Central memory CD8-positive, alpha-beta T cell (primary cell): ENCODE data around the gene XBP1.
A peak's percentile ranks its signal among the peaks of the same experiment; 100 is the strongest.
"Not testable (repeated sequence)": the region's sequence is repeated elsewhere in the genome, so short reads cannot be mapped to it uniquely, and the experiment has no call there.

Experiments used
- ATAC-seq: fragments of 150-1000 bp; cut with Tn5 transposase; replicated peaks from 2 replicates; pipeline ENCODE4 v1.10.0; 2022; ENCODE audit warnings: mild to moderate bottlenecking, moderate FRiP score, moderate number of reproducible peaks; ENCODE audit not compliant: poor library complexity, severe bottlenecking; ENCODE audit errors: extremely low read depth
- DNase-seq, 2 donors: peaks; one replicate each; pipeline ENCODE4 v3.0.0; 2021; ENCODE audit warnings: low spot score in 2 of 2
- H3K27ac Mint-ChIP-seq: one replicate; pipeline ENCODE4 v1.8.0; 2022; ENCODE audit warnings: low read depth, mild to moderate bottlenecking, moderate library complexity, mixed read lengths
- H3K27me3 Mint-ChIP-seq: one replicate; pipeline ENCODE4 v1.8.0; 2022; ENCODE audit warnings: mixed read lengths
- H3K36me3 Mint-ChIP-seq: one replicate; pipeline ENCODE4 v1.8.0; 2022; ENCODE audit warnings: mild to moderate bottlenecking, moderate library complexity, mixed read lengths; ENCODE audit not compliant: insufficient read depth
- H3K4me1 Mint-ChIP-seq: one replicate; pipeline ENCODE4 v1.8.0; 2022; ENCODE audit warnings: mixed read lengths
- H3K4me3 Mint-ChIP-seq: one replicate; pipeline ENCODE4 v1.8.0; 2022; ENCODE audit warnings: mild to moderate bottlenecking, moderate library complexity, mixed read lengths
- H3K9me3 Mint-ChIP-seq: one replicate; pipeline ENCODE4 v1.8.0; 2022; ENCODE audit warnings: mixed read lengths

Gene XBP1

DNA sequence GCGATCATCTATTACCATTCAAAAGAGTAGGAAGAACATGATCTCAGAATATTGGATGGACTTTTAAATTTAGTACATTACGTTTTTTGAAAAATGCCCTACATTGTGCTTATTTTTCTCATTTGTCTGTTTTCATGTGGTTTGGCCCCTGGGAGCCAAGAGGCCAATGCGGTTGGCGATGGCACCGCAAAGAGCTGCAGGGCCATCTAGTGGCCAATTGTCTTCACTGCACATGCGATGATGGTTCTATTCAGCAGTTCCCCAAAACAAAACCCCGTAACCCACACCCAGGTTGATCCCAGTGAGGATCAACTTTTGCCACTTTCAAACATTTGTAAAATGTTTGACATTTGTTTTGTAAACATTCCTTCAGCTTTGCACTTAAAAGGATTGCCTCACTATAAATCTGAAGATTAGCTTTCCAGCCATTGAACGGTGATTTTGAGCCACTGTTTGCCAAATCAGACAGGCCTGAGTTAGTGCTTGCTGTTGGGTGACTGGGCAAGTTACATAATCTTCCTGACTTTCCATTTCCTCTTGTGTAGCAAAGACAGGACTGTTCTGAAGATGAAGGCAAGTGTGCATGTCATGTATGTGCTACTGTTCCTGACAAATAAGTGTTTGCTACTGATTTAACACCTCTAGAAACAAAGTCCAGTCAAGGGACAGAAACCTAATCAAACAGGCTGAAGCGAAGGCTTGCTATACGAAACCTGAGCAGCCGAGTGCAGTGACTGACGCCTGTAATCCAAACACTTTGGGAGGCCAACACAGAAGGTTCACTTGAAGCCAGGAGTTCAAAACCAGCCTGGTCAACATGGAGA lies 29.2 kb upstream of the XBP1 start:
- Mint-ChIP-seq H3K27me3 (no peaks in the 10 kb centered on the region), H3K9me3 (no peaks in the 10 kb centered on the region), H3K4me3 (no peak overlapping the region), H3K36me3 (peaks cover 4% of the 10 kb centered on the region), H3K4me1 (peaks cover 46% of the 10 kb centered on the region), H3K27ac (no peak overlapping the region)
- ATAC-seq (peak; percentile 36), DNase-seq (peak; percentile 56 to 59)

DNA sequence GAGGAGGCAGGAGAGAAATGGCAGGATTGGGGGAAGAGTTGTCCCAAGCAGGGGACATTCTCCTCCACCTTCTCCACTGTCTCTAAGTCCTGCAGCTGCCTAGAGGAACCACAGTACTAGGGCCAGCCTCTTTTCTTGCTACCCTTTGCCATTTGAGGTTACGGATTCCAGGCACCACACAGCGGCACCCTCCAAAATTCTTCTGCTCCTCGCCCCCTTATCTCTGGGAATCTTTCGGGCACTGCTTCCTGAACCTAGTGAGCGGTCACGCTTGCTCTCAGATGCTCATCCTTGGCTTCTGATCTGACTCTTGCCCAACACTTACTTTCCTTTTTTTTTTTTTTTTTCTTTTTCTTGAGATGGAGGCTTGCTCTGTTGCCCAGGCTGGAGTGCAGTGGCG lies 26.6 kb upstream of the XBP1 start:
- DNase-seq = no peak
- Mint-ChIP-seq H3K9me3 (no peaks in the 10 kb centered on the region), H3K27ac (no peak overlapping the region), H3K36me3 (peaks cover 3% of the 10 kb centered on the region), H3K4me1 (peaks cover 51% of the 10 kb centered on the region), H3K27me3 (no peaks in the 10 kb centered on the region), H3K4me3 (no peak overlapping the region)
- ATAC-seq = no peak

DNA sequence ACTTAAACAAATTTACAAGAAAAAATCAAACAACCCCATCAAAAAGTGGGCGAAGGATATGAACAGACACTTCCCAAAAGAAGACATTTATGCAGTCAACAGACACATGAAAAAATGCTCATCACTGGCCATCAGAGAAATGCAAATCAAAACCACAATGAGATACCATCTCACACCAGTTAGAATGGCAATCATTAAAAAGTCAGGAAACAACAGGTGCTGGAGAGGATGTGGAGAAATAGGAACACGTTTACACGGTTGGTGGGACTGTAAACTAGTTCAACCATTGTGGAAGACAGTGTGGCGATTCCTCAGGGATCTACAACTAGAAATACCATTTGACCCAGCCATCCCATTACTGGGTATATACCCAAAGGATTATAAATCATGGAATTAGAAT lies 26.1 kb upstream of the XBP1 start:
- not testable (repeated sequence) for H3K36me3 Mint-ChIP-seq, H3K27me3 Mint-ChIP-seq, DNase-seq, H3K4me3 Mint-ChIP-seq, H3K27ac Mint-ChIP-seq, H3K9me3 Mint-ChIP-seq, ATAC-seq
- peaks cover 52% of the 10 kb centered on the region for H3K4me1 Mint-ChIP-seq

DNA sequence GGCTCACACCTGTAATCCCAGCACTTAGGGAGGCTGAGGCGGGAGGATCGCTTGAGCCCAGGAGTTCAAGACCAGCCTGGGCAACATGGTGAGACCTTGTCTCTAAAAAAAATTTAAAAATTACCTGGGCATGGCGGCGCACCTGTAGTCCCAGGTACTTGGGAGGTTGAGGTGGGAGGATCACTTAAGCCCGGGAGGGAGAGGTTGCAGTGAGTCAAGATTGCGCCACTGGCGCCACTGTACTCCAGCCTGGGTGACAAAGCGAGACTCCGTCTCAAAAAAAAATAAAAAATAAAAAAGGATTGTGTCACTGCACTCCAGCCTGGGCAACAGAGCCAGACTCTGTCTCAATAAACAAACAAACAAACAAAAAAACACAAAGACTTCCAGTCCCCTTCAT lies 24.1 kb upstream of the XBP1 start:
- not testable (repeated sequence) for H3K27me3 Mint-ChIP-seq, H3K27ac Mint-ChIP-seq, ATAC-seq, DNase-seq, H3K36me3 Mint-ChIP-seq, H3K4me3 Mint-ChIP-seq, H3K9me3 Mint-ChIP-seq
- peaks cover 48% of the 10 kb centered on the region for H3K4me1 Mint-ChIP-seq

- Mint-ChIP-seq H3K27me3 (no peaks in the 10 kb centered on the region), H3K27ac (peak overlapping the region; percentile 74), H3K36me3 (peaks cover 5% of the 10 kb centered on the region), H3K4me3 (peak overlapping the region; percentile 31), H3K4me1 (peaks cover 49% of the 10 kb centered on the region), H3K9me3 (no peaks in the 10 kb centered on the region)
- no peak for DNase-seq
- ATAC-seq = peak; percentile 73
Observed at GRCh38 chr22:28822930-28823551, 22.7 kb upstream of the XBP1 start.

GRCh38 chr22:28821452-28821851 lies 21.1 kb upstream of the XBP1 start:
- peaks cover 43% of the 10 kb centered on the region for H3K4me1 Mint-ChIP-seq
- ATAC-seq = no peak
- peaks cover 6% of the 10 kb centered on the region for H3K36me3 Mint-ChIP-seq
- no peak for DNase-seq
- no peaks in the 10 kb centered on the region for H3K27me3 Mint-ChIP-seq
- no peak overlapping the region for H3K4me3 Mint-ChIP-seq
- no peak overlapping the region for H3K27ac Mint-ChIP-seq
- H3K9me3 Mint-ChIP-seq = no peaks in the 10 kb centered on the region

- ATAC-seq = no peak
- H3K27me3 Mint-ChIP-seq = no peaks in the 10 kb centered on the region
- peaks cover 6% of the 10 kb centered on the region for H3K36me3 Mint-ChIP-seq
- no peak for DNase-seq
- H3K9me3 Mint-ChIP-seq = no peaks in the 10 kb centered on the region
- H3K4me1 Mint-ChIP-seq = peaks cover 42% of the 10 kb centered on the region
- H3K27ac Mint-ChIP-seq = no peak overlapping the region
- H3K4me3 Mint-ChIP-seq = no peak overlapping the region
Observed at GRCh38 chr22:28820885-28821284, 20.5 kb upstream of the XBP1 start.

DNA sequence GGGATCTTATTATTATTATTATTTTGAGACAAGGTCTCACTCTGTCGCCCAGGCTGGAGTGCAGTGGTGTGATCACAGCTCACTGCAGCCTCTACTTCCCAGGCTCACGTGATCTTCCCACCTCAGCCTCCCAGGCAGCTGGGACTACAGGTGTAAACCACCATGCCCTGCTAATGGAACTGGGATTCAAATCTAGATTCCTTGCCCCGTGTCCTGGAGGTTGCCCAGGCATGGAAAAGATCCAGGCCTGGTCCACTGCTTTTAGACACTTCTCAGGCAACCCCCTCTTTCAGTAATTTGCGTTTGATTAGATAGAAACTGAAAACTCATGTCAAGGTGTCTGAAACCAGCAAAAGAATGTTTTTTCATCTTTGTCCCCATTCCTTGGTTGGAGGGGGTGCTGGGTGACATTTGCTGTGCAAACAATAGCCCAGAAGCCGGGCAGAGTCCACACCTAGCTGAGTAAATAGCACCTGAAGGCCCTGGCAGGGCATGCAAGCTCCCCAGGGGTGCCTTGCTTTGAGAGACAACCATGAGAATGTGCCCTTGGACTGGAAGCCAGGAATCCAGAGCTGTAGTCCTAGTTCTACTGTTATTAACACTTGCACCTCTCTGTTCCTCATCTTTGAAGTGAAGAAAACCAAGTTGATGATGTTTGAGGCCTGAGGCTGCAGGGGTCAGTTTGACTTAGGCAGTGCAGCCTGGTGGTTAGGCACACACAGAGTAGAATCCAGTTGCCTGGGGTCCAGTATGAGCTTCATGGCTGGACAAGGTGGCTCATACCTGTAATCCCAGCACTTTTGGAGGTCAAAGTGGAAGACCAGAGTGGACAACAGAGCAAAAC lies 19.1 kb upstream of the XBP1 start:
- Mint-ChIP-seq H3K36me3 (peaks cover 5% of the 10 kb centered on the region), H3K27ac (peak overlapping the region; percentile 25), H3K4me3 (no peak overlapping the region), H3K4me1 (peaks cover 52% of the 10 kb centered on the region), H3K9me3 (no peaks in the 10 kb centered on the region), H3K27me3 (no peaks in the 10 kb centered on the region)
- DNase-seq (no peak), ATAC-seq (no peak)

DNA sequence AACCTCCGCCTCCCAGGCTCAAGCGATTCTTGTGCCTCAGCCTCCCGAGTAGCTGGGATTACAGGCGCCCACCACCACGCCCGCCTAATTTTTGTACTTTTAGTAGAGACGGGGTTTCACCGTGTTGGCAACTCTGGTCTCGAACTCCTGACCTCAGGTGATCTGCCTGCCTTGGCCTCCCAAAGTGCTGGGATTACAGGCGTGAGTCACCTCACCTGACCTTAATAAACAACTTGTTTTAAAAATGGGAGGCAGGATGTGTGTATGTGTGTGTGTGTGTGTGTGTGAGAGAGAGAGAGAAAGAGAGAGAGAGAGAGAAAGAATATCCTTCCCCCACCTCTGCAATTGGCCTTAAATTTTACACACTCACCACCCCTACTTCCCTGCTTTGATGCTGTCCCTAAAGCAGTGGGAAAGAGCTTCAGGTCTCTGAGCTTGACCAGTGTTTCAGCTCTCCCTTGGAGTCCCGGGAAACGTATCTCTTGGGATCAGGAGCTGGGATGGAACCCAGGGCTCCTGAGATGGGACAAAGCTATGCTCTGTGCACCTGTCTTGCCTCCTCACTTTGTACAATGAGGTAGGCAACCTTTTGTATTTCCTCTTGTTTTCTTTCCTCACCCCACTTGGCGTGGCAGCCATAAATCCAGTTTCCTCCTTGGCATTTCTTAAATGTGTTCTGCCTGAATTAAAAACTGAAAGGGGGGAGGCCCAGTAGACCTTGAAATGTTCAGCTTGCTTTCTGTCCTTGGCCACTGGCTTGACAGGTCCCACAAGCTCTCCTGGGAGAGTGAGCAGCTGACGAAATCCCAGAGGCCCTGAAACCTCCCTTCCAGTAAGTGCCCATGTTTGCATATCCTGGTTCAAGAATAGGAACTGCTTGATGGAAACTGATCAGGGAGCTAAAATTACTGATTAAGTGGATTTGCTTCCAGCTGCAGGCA lies 17.8 kb upstream of the XBP1 start:
- ATAC-seq (no peak), DNase-seq (no peak)
- Mint-ChIP-seq H3K27me3 (no peaks in the 10 kb centered on the region), H3K9me3 (no peaks in the 10 kb centered on the region), H3K36me3 (peaks cover 5% of the 10 kb centered on the region), H3K4me3 (peak overlapping the region; percentile 38), H3K27ac (peak overlapping the region; percentile 51), H3K4me1 (peaks cover 61% of the 10 kb centered on the region)

GRCh38 chr22:28817064-28817463 lies 16.7 kb upstream of the XBP1 start:
- no peak overlapping the region for H3K27ac Mint-ChIP-seq
- H3K4me1 Mint-ChIP-seq = peaks cover 61% of the 10 kb centered on the region
- H3K36me3 Mint-ChIP-seq = peaks cover 5% of the 10 kb centered on the region
- no peak overlapping the region for H3K4me3 Mint-ChIP-seq
- DNase-seq (no peak), ATAC-seq (no peak)
- H3K9me3 Mint-ChIP-seq = no peaks in the 10 kb centered on the region
- H3K27me3 Mint-ChIP-seq = no peaks in the 10 kb centered on the region

DNA sequence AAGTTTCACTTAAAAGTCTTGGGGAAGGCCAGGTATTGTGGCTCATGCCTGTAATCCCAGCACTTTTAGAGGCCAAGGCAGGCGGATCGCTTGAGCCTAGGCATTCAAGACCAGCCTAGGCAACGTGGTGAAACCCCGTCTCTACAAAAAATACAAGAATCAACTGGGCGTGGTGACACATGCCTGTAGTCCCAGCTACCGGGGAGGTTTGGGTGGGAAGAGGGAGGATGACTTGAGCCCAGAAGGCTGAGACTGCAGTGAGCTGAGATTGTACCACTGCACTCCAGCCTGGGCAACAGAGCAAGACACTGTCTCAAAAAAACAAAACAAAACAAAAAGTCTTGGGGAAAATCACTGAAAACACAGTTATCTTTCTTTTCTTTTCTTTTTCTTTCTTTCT lies 15.4 kb upstream of the XBP1 start:
- no peaks in the 10 kb centered on the region for H3K27me3 Mint-ChIP-seq
- DNase-seq (no peak), ATAC-seq (no peak)
- no peak overlapping the region for H3K4me3 Mint-ChIP-seq
- H3K27ac Mint-ChIP-seq = no peak overlapping the region
- peaks cover 58% of the 10 kb centered on the region for H3K4me1 Mint-ChIP-seq
- no peaks in the 10 kb centered on the region for H3K9me3 Mint-ChIP-seq
- peaks cover 5% of the 10 kb centered on the region for H3K36me3 Mint-ChIP-seq

DNA sequence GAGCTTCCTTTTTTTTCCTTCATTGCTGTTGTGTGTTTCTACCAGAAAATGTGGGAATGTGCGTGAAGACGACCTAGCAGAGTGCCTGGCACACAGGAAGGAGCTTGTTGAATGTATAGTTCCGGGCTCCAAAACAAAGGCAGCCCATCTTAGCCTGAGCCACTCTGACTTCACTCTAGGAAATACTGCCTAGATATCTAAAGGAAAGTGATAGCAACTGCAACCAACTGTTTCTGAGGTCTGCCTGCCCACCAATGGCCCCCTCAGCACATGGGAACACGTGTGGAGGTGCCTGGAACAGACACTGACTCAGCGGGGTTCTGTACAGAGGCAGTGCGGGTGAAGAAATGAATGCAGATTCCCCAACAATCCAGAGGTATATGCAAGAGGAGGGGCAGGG lies 14.7 kb upstream of the XBP1 start:
- H3K4me1 Mint-ChIP-seq = peaks cover 64% of the 10 kb centered on the region
- ATAC-seq (no peak), DNase-seq (no peak)
- no peaks in the 10 kb centered on the region for H3K27me3 Mint-ChIP-seq
- H3K36me3 Mint-ChIP-seq = peaks cover 6% of the 10 kb centered on the region
- no peak overlapping the region for H3K27ac Mint-ChIP-seq
- no peaks in the 10 kb centered on the region for H3K9me3 Mint-ChIP-seq
- H3K4me3 Mint-ChIP-seq = no peak overlapping the region
